Cardiac fibroblast (primary cell): ENCODE measurements around the gene PRSS2.

ENCODE experiments used
- DNase-seq, 2 donors: peaks; one replicate each; pipeline versions ENCODE4 v3.0.0 to v3.0.0-alpha.2; 2010; ENCODE audit warnings: low read depth in 2 of 2
- H3K4me3 ChIP-seq, 2 donors: replicated peaks in 1 of 2; 1 replicate in 1 of 2; 2 replicates in 1 of 2; pipeline ENCODE4 v1.5.1; 2011; ENCODE audit warnings: low read depth in 2 of 2, low read length in 2 of 2, mild to moderate bottlenecking in 2 of 2, moderate library complexity in 1 of 2
- TF ChIP-seq, protein P1 (sequence below): IDR thresholded peaks from one replicate; pipeline ENCODE4 v1.5.1; 2011; ENCODE audit warnings: low read depth, mild to moderate bottlenecking, low read length, inconsistent platforms

PRSS2 gene

DNA sequence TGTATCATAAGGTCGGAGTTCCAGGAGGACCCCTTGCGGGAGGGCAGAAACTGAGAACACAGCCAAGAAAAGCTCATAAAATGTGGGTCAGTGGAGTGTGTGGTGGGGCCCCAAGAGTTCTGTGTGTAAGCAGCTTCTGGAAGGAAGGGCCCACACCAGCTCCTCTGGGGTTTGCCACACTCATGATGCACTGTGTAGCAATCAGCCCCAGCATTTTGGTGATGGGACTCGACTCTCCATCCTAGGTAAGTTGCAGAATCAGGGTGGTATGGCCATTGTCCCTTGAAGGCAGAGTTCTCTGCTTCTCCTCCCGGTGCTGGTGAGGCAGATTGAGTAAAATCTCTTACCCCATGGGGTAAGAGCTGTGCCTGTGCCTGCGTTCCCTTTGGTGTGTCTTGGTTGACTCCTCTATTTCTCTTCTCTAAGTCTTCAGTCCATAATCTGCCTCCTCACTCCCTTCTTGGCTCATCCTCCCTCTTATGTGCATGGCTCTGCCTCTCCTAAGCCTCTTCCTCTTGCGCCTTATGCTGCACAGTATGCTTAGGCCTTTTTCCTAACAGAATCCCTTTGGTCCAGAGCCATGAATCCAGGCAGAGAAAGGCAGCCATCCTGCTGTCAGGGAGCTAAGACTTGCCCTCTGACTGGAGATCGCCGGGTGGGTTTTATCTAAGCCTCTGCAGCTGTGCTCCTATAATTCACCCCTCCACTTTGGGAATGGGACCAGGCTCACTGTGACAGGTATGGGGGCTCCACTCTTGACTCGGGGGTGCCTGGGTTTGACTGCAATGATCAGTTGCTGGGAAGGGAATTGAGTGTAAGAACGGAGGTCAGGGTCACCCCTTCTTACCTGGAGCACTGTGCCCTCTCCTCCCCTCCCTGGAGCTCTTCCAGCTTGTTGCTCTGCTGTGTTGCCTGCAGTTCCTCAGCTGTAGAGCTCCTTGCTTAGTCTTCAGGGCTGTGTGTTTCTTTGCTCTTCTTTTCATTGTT is 17.8 kb downstream of the PRSS2 start:
- TF ChIP-seq, protein P1, sequence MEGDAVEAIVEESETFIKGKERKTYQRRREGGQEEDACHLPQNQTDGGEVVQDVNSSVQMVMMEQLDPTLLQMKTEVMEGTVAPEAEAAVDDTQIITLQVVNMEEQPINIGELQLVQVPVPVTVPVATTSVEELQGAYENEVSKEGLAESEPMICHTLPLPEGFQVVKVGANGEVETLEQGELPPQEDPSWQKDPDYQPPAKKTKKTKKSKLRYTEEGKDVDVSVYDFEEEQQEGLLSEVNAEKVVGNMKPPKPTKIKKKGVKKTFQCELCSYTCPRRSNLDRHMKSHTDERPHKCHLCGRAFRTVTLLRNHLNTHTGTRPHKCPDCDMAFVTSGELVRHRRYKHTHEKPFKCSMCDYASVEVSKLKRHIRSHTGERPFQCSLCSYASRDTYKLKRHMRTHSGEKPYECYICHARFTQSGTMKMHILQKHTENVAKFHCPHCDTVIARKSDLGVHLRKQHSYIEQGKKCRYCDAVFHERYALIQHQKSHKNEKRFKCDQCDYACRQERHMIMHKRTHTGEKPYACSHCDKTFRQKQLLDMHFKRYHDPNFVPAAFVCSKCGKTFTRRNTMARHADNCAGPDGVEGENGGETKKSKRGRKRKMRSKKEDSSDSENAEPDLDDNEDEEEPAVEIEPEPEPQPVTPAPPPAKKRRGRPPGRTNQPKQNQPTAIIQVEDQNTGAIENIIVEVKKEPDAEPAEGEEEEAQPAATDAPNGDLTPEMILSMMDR: no peak
- no peak for DNase-seq
- no peak overlapping the region for H3K4me3 ChIP-seq

DNA sequence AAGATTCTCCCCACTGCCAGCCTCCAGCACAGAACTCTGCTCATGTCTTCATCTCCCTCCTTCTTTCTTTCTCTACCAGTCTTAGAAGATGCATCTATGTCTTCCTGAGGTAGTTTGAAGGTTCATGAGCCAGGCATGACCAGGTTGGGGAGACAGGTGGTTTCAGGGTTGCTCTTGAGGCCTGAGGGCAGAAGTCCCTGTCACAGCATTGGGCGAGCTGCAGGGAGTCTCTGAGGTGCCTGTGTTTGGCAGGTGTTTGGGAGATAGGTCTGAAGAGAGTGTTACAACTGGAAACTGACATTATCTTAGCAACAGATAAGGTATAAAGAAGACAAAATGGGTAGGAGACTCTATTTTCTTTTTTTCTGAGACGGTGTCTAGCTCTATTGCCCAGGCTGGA is 18.7 kb downstream of the PRSS2 start:
- no peak overlapping the region for H3K4me3 ChIP-seq
- no peak for DNase-seq
- TF ChIP-seq, protein P1: no peak

- TF ChIP-seq, protein P1: no peak
- no peak overlapping the region for H3K4me3 ChIP-seq
- no peak for DNase-seq
Observed at GRCh38 chr7:142790056-142790455, 19.3 kb downstream of the PRSS2 start.

DNA sequence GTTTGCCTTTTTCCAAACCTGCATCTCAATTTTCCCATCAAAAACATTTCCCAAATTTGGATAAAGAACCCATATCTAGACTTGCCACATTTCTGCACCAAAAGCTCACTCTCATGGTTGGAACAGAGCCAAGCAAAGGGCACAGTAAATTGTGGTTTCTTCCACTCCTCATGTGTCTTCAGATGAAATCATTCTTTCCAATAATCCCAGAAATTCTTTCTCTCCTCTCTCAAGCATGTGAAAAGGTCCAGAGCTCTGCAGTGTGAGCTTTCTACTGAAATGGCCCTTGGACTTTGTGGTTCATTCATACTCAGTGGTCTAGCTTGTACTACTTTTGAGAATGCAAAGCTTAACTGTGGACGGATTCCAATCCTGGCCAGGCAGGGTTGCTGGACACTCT is 19.8 kb downstream of the PRSS2 start:
- no peak for DNase-seq
- no peak overlapping the region for H3K4me3 ChIP-seq
- TF ChIP-seq, protein P1: no peak

DNA sequence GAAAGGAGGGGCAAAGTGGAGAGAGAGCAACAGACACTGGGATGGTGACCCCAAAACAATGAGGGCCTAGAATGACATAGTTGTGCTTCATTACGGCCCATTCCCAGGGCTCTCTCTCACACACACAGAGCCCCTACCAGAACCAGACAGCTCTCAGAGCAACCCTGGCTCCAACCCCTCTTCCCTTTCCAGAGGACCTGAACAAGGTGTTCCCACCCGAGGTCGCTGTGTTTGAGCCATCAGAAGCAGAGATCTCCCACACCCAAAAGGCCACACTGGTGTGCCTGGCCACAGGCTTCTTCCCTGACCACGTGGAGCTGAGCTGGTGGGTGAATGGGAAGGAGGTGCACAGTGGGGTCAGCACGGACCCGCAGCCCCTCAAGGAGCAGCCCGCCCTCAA is 20.7 kb downstream of the PRSS2 start:
- H3K4me3 ChIP-seq: no peak overlapping the region
- TF ChIP-seq, protein P1: no peak
- no peak for DNase-seq

DNA sequence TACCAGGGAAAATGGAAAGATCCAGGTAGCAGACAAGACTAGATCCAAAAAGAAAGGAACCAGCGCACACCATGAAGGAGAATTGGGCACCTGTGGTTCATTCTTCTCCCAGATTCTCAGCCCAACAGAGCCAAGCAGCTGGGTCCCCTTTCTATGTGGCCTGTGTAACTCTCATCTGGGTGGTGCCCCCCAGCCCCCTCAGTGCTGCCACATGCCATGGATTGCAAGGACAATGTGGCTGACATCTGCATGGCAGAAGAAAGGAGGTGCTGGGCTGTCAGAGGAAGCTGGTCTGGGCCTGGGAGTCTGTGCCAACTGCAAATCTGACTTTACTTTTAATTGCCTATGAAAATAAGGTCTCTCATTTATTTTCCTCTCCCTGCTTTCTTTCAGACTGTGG is 21.4 kb downstream of the PRSS2 start:
- DNase-seq: no peak
- TF ChIP-seq, protein P1: no peak
- H3K4me3 ChIP-seq: no peak overlapping the region
